Measurements from ENCODE around the gene FIS1. TPM values are rescaled to one million over a fixed set of nuclear protein-coding genes. Genes with fewer than 3 reads are reported as not detected.
A peak's percentile ranks its signal among the peaks of the same experiment; 100 is the strongest.

The FIS1 gene
- total RNA-seq, 1 donor from 2014 or later: 140 TPM

DNA sequence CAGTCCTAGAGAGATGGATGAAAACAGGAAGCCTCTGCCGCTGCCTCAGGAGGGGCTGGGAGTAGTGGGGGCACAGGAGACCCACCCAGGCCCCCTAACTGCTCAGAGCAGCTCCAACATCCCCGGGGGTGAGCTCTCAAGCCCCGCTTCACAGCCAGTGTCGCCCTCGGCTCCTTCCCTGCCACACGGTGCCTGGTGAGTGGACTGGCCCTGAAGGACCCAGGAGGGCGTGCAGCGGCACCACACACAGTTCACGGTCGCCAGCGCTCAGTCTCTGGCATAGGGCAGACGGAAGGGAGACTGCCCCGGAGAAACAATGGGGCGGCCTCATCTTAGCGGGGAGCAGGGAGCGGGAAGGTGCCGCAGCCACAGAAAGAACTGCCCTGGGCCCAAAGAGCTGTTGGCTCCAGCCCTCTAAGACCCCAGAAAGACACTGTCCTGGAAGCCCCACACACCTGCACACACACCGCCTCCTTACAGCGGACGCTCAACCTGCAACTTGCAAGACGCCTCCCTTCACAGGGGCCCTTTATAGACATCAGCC is 8.5 kb downstream of the FIS1 start:
- H3K79me2 ChIP-seq (ENCODE audit: insufficient read depth, low read length): peaks cover 7% of the 10 kb centered on the region
- H3K4me3 ChIP-seq (ENCODE audit: insufficient read depth, low read depth, low read length): no peak overlapping the region
- H3K36me3 ChIP-seq (ENCODE audit: insufficient read depth, low read length): no peaks in the 10 kb centered on the region
- Mint-ChIP-seq H3K27me3 (ENCODE audit: low read depth, unreplicated experiment) (no peaks in the 10 kb centered on the region), H3K27ac (ENCODE audit: unreplicated experiment) (no peak overlapping the region), H3K4me3 (ENCODE audit: unreplicated experiment) (no peak overlapping the region), H3K9me3 (ENCODE audit: unreplicated experiment) (no peaks in the 10 kb centered on the region), H3K4me1 (ENCODE audit: low read depth, unreplicated experiment) (peaks cover 3% of the 10 kb centered on the region), H3K36me3 (ENCODE audit: low read depth, unreplicated experiment) (peaks cover 10% of the 10 kb centered on the region)
- H3K9me3 ChIP-seq (ENCODE audit: insufficient read depth, low read depth, low read length): no peaks in the 10 kb centered on the region
- no peak overlapping the region for H3K4me2 ChIP-seq (ENCODE audit: low read length)
- H2AFZ ChIP-seq (ENCODE audit: low read depth, low read length): no peak overlapping the region
- FAIRE-seq: no peak
- H3K9ac ChIP-seq (ENCODE audit: low read length): no peak overlapping the region
- no peaks in the 10 kb centered on the region for H3K27me3 ChIP-seq (ENCODE audit: insufficient read depth, low read length)
- DNase-seq (ENCODE audit: low read depth): no peak
- TF ChIP-seq EZH2 (IDR thresholded peaks at IDR 0.05; ENCODE audit: insufficient read depth, low read length) (no peak), CTCF (IDR thresholded peaks at IDR 0.05; ENCODE audit: insufficient read depth, low read depth, low read length) (no peak)
- no peak overlapping the region for H3K27ac ChIP-seq (ENCODE audit: low read depth, low read length)
- H3K4me1 ChIP-seq (ENCODE audit: insufficient read depth, low read length): peaks cover 9% of the 10 kb centered on the region
- H4K20me1 ChIP-seq (ENCODE audit: insufficient read depth, low read length): peaks cover 52% of the 10 kb centered on the region

DNA sequence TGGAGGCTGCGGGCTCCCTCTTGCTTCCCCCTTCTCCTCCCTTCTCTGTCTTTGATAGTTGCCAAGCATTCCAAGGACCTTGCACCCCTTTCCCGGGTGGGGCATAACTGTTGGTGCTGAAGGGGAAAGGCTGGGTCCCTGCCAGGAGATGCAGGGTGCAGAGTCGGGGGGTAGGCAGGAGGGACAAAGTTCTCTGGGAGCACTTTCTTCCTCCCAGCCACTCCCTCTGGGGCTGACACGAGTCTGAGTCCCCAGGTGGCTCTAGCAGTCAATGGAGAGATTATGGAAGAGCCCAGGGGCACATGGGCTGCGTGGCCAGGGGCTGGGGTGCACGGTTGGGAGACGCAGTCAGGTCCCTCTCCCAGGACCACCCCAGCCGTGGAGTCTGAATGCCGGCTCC is 9.4 kb downstream of the FIS1 start:
- Mint-ChIP-seq H3K36me3 (ENCODE audit: low read depth, unreplicated experiment) (peaks cover 14% of the 10 kb centered on the region), H3K27me3 (ENCODE audit: low read depth, unreplicated experiment) (no peaks in the 10 kb centered on the region), H3K9me3 (ENCODE audit: unreplicated experiment) (no peaks in the 10 kb centered on the region), H3K4me1 (ENCODE audit: low read depth, unreplicated experiment) (peaks cover 4% of the 10 kb centered on the region), H3K4me3 (ENCODE audit: unreplicated experiment) (no peak overlapping the region), H3K27ac (ENCODE audit: unreplicated experiment) (no peak overlapping the region)
- no peaks in the 10 kb centered on the region for H3K9me3 ChIP-seq (ENCODE audit: insufficient read depth, low read depth, low read length)
- FAIRE-seq (no peak), DNase-seq (ENCODE audit: low read depth) (no peak)
- H4K20me1 ChIP-seq (ENCODE audit: insufficient read depth, low read length): peaks cover 53% of the 10 kb centered on the region
- no peaks in the 10 kb centered on the region for H3K27me3 ChIP-seq (ENCODE audit: insufficient read depth, low read length)
- H3K4me2 ChIP-seq (ENCODE audit: low read length): no peak overlapping the region
- H3K4me1 ChIP-seq (ENCODE audit: insufficient read depth, low read length): peaks cover 9% of the 10 kb centered on the region
- no peak overlapping the region for H3K9ac ChIP-seq (ENCODE audit: low read length)
- no peaks in the 10 kb centered on the region for H3K36me3 ChIP-seq (ENCODE audit: insufficient read depth, low read length)
- no peak overlapping the region for H3K27ac ChIP-seq (ENCODE audit: low read depth, low read length)
- H2AFZ ChIP-seq (ENCODE audit: low read depth, low read length): no peak overlapping the region
- H3K4me3 ChIP-seq (ENCODE audit: insufficient read depth, low read depth, low read length): no peak overlapping the region
- peaks cover 1% of the 10 kb centered on the region for H3K79me2 ChIP-seq (ENCODE audit: insufficient read depth, low read length)
- no peak for TF ChIP-seq EZH2 (IDR thresholded peaks at IDR 0.05; ENCODE audit: insufficient read depth, low read length)
- TF ChIP-seq CTCF (IDR thresholded peaks at IDR 0.05; ENCODE audit: insufficient read depth, low read depth, low read length): no peak

DNA sequence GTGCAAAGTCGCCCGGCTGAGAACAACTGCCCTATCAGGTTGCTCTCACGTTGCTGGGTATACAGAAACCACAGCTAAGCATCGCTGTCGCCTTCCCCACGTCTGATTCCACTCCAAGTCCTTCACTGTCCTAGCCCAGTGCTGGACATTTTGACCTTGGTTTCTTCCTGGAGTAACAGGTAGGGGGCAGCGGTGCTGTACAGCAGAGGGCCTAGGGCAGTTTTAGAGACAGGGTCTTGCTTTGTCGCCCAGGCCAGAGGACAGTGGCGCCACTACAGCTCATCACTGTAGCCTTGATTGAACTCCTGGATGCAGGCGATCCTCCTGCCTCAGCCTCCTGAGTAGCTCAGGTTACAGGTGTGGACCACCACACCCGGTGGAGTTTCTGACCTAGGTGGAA is 9.8 kb downstream of the FIS1 start:
- H3K4me1 Mint-ChIP-seq (ENCODE audit: low read depth, unreplicated experiment): peaks cover 5% of the 10 kb centered on the region
- no peak overlapping the region for H3K4me3 Mint-ChIP-seq (ENCODE audit: unreplicated experiment)
- Histone ChIP-seq H4K20me1 (ENCODE audit: insufficient read depth, low read length) (peaks cover 50% of the 10 kb centered on the region), H3K27ac (ENCODE audit: low read depth, low read length) (no peak overlapping the region), H2AFZ (ENCODE audit: low read depth, low read length) (no peak overlapping the region), H3K4me1 (ENCODE audit: insufficient read depth, low read length) (peaks cover 9% of the 10 kb centered on the region), H3K79me2 (ENCODE audit: insufficient read depth, low read length) (no peaks in the 10 kb centered on the region), H3K9me3 (ENCODE audit: insufficient read depth, low read depth, low read length) (no peaks in the 10 kb centered on the region), H3K4me2 (ENCODE audit: low read length) (no peak overlapping the region), H3K27me3 (ENCODE audit: insufficient read depth, low read length) (no peaks in the 10 kb centered on the region), H3K9ac (ENCODE audit: low read length) (no peak overlapping the region), H3K36me3 (ENCODE audit: insufficient read depth, low read length) (no peaks in the 10 kb centered on the region), H3K4me3 (ENCODE audit: insufficient read depth, low read depth, low read length) (no peak overlapping the region)
- H3K36me3 Mint-ChIP-seq (ENCODE audit: low read depth, unreplicated experiment): peaks cover 16% of the 10 kb centered on the region
- FAIRE-seq: no peak
- peak; percentile 15 for TF ChIP-seq CTCF (IDR thresholded peaks at IDR 0.05; ENCODE audit: insufficient read depth, low read depth, low read length)
- TF ChIP-seq EZH2 (IDR thresholded peaks at IDR 0.05; ENCODE audit: insufficient read depth, low read length): no peak
- no peaks in the 10 kb centered on the region for H3K9me3 Mint-ChIP-seq (ENCODE audit: unreplicated experiment)
- no peak overlapping the region for H3K27ac Mint-ChIP-seq (ENCODE audit: unreplicated experiment)
- H3K27me3 Mint-ChIP-seq (ENCODE audit: low read depth, unreplicated experiment): no peaks in the 10 kb centered on the region
- no peak for DNase-seq (ENCODE audit: low read depth)

Data from astrocyte (in vitro differentiated cells and primary cell).